Kidney glomerular epithelial cell (primary cell): ENCODE results near the gene HES1.
"Not testable (repeated sequence)": the region's sequence is repeated elsewhere in the genome, so short reads cannot be mapped to it uniquely, and the experiment has no call there.

Experiments
- DNase-seq: peaks from one replicate; lab custom pipeline; 2025; lab: John Stamatoyannopoulos, UW

HES1 gene

GRCh38 chr3:194141415-194142155 lies 5.6 kb downstream of the HES1 start:
- peak; percentile 88 for DNase-seq

DNA sequence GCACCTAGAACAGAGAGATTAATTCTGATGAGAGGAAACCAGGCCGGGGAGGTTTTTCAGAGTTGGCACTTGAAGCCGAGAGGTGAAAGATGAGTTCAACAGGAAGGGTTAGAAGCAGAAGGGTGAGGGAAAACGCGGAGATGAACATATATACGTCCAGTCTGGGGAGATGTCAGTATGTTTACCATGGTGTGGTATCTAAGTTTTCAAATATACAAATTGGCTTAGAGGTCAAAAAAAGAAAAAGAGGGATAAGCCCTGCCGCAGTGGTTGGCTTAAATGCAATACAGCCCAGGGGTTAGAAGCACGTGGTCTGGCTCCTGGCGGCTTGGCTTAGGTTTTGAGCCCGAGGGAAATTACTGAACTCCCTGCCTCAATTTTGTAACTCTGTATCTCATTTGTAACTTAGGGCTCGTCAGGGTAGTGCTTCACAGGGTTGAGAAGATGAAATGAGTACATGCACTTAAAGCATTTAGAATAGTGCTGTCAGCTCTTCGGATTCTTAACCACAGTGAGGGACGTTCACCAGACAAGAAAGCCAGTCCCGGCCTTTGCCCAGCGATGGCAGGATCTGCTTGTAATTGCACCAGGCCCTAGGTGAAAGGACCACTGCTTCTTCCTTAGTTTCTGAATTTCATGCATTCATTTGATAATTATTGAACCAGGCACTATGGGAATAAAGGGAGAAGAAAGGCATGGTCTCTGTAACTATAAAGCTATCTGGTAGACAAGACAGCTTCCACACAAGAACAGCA lies 6.4 kb downstream of the HES1 start:
- no peak for DNase-seq

DNA sequence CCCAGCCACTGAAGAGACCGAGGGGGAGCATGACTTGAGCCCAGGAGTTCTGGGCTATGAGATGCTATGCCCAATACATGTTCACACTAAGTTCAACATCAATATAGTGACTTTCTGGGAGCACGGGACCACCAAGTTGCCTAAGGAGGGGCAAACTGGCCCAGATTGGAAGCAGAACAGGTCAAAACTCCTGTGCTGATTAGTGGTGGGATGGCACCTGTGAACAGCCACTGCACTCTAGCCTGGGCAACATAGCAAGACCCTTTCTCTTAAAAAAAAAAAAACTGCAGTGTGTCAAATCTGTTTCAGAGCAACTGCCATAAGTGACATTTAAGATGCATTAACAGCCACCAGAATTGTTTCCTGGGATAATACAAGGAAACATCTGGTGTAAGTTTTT lies 9.8 kb downstream of the HES1 start:
- DNase-seq = no peak

DNA sequence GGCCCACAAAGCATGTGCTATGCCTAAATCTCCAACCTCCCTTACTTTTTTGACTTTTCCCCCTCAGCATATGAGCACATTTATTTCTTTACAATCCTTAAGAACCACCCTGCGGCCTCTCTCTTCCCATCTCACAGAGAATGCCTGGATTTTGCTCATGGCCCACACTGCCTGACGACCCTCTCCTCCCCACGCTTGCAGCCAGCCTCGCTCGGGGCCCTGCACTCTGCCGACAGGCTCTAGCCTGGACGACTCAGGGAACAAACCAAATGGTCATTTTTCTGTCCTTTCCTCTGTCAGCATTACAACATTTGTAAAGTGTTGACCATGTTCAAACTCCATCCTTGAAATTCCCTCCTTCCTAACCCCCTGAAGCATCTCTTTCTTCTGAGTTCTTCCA lies 11.7 kb downstream of the HES1 start:
- no peak for DNase-seq

DNA sequence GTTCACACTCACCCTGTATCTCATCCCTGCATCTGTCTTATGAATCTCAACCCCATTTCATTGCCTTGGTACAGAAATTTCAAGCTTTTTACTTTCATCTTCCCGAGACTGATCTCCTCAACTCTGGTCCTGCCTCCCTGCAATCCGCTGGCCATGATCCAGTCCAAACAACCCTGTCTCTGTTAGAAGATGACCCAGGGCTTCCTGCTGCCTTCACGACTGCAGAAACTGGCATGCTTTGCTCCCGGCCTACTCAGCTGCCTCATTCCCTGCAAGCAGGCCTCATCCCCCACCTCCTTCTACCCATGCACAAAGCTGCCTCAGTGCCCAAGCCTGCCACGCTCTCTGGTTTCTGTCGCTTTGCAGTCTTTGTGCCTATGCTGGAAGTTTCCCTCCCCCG lies 12.4 kb downstream of the HES1 start:
- DNase-seq = peak; percentile 6

DNA sequence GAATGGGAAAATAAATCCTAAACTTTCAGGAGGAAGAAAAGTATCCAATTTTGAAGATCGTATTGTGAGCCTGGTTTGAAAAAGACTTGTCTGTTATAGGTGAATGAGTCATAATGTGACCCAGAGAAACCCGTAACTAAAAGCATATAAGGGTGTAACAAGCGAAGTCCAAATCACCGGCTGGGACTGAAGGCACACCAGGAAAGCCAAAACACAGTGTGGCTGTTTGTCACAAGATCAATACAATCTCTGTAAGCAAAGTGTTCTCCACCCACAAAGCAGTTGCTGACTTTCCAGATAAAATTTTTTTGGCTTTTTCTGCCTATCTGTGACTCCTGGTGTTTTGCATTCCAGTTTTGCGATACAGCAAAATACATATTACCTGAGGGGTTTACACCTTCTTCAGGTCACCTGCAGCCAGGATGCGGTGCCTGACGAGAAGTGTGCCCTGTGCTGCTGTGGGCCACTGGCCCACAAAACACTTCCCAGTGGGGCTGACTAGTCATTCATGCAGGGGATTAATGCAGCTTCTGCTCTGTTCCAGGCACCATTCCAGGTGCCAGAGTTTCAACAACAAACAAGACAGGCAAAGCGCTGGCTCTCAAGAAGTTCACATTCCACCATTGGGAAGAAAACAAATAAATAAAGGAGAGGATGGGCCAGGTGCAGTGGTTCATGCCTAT lies 14.4 kb downstream of the HES1 start:
- no peak for DNase-seq

DNA sequence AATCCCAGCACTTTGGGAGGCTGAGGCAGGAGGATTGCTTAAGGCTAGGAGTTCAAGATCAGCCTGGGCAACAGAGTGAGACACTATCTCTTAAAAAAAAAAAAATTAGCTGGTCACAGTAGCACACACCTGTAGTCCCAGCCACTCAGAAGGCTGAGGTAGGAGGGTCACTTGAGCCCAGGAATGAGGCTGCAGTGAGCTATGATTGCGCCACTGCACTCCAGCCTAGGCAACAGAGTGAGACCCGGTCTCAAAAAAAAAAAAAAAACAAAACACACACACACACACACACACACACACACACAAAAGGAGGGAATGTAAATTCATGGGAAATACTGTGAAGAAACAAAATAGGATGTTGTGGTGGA lies 15.0 kb downstream of the HES1 start:
- not testable (repeated sequence) for DNase-seq

DNA sequence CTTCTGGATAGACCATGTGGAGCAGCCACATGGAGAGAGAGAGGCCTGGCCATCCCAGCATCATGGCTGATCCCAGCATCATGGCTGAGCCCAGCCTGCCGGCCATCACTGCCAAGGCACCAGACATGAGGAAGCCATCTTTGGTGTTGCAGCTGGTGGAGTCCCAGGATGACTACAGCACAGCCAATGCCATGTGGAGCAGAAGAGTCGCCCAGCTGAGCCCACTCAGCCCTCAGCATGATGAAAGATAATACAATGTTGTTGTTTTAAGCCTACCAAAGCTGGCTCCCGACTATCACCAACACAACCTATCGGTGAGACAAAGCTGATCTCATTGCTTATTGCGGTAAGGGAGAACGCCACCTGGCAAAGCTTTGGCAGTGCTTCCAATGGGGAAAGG lies 18.4 kb downstream of the HES1 start:
- DNase-seq = no peak

DNA sequence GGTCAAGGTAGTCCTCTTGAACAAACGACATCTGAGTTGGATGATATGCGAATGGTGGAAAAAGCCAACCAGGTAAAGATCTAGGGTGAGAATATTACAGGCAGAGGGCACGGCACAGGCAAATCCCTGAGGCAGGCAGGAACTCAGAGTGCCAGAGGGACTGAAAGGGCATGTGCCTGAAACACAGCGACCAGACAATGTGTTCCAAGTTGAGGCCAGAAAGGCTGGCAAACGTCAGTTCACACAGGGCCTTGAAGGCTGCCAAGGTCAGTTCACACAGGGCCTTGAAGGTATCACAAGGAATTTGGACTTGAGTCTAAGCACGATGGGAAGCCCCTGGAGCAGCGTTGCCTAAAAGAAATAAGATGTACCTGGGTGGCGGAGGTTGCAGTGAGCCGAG lies 20.1 kb downstream of the HES1 start:
- DNase-seq = no peak

DNA sequence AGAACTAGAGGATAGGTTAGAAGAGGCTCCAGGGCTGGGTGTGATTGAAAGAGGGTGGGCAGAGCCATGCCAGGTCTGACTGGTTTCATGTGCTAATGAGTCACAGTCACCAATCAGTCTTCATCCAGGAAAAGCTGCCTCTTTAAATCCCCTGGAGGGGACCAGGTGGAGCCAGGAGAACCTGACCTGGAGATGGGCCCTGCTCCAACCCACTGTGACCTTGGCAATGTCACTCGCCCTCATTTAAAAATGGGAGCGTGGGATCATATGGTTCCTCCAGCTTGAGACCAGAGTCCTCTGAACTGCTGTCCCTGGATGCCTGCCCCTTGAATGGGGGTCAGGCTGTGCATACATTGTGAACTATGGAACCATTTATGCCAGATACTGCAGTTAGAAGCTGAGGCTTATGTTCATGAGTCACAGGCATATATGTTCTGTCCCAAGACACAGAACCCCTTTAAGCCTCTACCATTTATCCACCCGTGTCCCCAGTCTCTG lies 23.0 kb downstream of the HES1 start:
- DNase-seq = no peak

DNA sequence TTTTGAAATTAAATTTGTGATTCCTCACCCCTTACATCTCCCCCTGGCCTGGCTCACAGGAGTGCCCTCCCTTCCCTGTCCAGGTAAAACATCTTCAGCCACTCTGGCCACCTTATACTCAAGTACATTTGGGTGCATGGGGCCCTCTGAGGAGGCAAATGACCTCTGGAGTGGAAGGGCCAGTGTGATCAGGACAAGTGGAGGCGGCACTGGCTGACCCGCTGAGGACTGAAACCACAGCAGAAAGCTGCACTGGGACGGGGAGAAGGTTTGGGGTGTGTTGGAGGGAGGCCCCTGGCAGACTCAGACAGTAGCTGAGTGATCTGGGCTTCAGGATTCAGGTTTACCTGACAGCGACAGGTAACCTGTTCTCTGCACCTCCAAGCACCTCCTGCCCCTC lies 24.2 kb downstream of the HES1 start:
- DNase-seq = no peak

DNA sequence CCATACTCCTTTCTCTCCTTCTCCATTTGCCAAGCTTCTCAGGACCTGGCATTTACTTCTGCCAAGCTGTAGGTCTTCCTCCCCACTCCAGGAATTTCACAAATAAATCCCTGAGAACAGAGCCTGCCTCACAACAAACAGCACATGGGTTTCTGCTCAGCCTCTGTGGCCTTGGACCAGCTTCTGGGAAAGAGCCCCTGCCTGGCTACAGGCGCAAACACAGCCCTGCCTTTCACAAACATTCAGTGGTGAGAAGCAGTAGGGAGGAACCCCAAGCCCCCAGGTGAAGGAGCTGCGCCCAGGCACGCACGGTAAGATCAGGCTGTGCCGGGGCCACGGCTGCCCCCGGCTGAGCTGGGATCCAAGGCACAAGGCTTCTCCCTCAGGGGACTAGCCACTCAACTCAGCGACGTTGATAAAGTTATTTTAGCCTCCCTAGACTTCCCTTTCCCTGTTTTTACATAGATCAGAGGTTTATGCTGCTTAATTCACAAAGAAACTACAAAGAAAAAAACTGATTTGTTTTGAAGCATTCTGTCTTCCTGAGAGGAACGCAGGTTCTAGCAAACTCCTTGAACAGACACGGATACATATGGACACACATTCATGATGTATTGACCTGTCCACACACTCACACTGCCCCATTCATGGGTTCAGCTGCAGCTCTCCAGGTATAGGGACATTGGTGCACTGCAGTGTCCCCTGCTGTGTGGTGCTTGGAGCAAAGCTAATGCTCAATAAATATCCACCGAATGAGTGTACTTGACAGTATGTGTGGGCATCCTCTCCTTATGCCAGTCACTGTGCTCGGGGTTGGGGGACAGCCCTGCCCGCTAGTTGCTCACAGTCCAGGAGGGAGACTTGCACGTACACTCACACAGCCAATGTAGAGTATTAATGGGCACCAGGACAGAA lies 25.4 kb downstream of the HES1 start:
- DNase-seq = no peak

DNA sequence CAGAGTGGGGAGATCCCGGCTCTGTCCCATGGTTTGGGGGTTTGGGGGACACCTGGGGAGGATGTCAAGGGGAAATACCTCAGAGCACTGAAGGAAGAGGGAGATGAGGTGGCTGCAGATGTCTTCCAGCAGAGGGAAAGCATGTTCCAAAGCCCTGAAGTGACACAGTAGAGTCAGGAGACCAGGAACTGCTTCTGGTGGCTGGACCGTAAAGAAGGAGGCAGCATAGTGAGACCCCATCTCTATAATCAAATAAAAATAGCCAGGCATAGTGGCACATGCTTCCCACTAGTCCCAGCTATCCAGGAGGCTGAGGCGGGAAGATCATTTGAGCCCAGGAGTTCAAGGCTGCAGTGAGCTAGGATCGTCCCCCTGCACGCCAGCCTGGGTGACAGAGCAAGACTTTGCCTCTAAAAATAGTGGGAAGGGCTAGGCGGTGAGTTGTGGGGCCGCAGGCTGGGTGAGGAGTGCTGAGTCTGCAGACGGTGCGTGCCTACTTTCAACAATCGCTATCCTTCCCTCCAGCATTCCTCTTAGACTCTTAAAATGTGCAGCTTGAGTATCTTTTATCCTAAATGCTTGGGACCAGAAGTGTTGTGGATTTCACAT lies 26.2 kb downstream of the HES1 start:
- no peak for DNase-seq

DNA sequence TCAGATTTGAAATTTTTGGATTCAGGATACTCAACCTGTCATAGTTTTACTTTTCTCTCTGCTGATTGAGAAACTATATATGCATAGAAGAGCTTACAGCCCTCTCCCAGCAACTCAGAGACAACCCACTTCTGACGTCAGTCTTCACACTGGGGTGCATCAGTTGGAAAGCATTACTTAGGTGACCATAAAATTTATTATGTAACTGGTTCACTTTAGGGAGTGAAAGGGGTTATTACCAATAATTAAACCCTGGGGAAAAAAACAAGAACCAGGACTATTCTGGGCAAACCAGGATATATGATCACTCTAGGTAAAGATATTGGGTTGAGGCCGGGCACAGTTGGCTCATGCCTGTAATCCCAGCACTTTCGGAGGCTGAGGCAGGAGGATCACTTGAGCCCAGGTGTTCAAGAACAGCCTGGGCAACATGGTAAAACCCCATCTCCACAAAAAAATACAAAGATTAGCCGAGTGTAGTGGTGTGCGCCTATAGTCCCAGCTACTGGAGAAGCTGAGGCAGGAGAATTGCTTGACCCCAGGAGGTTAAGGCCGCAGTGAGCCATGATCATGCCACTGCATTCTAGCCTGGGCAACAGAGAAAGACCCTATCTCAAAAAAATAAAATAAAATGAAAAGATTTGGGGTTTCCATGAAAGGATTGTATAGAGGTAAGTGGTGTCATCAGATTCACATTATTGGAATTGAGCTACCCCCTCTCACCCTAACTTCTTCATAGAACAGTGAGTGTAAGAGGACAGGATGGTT lies 27.1 kb downstream of the HES1 start:
- DNase-seq = no peak

DNA sequence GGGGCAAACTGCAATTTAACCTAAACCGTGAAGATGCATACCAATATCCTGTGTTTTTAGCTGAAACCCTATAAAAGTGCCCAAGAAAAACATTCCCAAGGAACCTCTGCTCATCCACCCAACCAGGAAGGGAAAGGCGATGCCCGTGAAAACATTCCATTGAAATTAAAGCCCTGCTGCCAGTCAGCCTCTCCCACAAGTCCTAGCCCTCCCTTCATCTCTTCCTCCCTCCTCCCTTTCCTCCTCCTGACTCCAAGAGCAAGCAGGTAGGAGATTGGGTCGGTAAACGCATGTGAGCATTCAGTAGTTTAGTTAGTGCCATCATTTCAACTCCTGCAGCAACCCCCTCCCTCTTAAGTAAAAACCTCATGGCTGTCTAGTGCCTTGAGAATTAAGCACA lies 27.7 kb downstream of the HES1 start:
- DNase-seq = peak; percentile 19

GRCh38 chr3:194164861-194165260 lies 28.9 kb downstream of the HES1 start:
- no peak for DNase-seq

DNA sequence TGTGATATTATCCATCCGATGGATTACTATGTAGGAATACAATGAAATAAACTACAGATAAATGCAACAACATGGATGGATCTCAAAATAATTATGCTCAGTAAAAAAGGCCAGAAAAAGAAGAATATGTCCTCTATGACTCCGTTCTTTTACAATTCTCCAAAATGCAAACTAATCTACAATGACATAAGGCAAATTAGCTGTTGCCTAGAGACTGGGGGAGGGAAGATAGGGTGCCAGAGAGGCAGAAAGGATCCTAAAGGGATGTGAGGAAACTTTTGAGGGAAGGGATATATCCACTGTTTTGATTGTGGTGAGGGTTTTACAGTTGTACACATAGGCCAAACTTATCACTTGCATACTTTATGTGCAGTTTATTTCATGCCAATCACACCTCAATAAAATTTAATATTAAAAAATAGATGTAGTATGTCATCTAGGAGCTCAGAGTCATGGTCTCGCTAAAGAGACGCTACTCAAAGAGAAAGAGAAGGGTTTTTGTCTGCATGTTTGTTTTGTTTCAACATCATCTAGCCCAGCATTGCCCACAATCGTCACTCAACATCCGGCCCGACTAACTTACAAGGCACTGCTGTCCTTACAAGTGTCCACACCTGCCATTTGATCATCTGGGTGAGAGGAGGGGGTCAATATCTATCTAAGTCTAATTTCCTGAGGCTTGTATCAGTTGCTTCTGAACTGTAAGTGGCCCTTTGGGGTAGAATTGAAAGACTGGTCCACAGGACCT lies 29.5 kb downstream of the HES1 start:
- no peak for DNase-seq

GRCh38 chr3:194166682-194167479 lies 30.9 kb downstream of the HES1 start:
- DNase-seq = no peak
